ENCODE results near the gene KIAA1217.

- TF ChIP-seq SETDB1 (IDR thresholded peaks at IDR 0.05; ENCODE audit: insufficient read length, low read length) (no peak), ZNF138 (tag by site-specific recombination; IDR thresholded peaks at IDR 0.05; ENCODE audit: borderline replicate concordance) (no peak)
These were observed 2.6 kb upstream of the KIAA1217 start for GRCh38 chr10:24206334-24206733.
